Stimulated activated CD8-positive, alpha-beta memory T cell treated with anti-CD3 and anti-CD28 coated beads, Interleukin-4, amount 100 ng/mL, for 48 hours (primary cell): Measurements from ENCODE around the gene IGSF3.
"Not testable (repeated sequence)": the region's sequence is repeated elsewhere in the genome, so short reads cannot be mapped to it uniquely, and the experiment has no call there.

Experiments
- DNase-seq: peaks from one replicate; pipeline ENCODE4 v3.0.0-alpha.2; 2020

IGSF3 gene

DNA sequence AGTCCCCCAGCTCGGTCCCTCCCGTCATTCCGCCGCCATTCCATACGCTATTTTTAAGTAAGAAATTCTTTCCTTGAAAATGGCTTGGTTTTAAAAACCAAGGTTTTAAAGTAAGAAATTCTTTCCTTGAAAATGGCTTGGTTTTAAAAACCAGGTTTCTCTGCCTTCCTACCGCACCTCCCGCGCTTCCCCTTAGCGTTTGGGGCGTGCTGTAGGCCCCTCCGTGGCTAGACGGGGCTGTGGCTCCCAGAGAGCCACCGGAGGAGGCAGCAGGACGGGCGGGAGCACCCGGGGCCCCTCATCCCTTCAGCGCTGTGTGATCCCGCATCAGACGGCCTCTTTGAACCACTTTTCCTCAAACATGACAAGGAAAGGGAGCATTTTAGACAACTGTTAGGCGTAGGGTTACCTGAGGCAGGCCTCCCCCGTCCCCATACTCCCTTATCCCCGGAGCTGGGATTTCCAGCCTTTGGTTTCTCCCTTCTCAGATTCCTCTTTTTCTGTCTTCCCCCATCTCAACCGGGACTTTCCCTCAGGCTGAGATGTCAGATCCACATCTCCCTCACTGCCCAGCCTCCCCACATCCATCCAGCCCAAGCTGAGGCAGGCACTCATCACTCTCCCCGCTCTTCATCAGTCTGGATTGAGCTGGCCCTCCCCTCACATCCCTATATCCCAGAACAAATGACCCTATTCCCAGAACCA, 96.2 kb downstream of the IGSF3 start:
- DNase-seq, result no peak

DNA sequence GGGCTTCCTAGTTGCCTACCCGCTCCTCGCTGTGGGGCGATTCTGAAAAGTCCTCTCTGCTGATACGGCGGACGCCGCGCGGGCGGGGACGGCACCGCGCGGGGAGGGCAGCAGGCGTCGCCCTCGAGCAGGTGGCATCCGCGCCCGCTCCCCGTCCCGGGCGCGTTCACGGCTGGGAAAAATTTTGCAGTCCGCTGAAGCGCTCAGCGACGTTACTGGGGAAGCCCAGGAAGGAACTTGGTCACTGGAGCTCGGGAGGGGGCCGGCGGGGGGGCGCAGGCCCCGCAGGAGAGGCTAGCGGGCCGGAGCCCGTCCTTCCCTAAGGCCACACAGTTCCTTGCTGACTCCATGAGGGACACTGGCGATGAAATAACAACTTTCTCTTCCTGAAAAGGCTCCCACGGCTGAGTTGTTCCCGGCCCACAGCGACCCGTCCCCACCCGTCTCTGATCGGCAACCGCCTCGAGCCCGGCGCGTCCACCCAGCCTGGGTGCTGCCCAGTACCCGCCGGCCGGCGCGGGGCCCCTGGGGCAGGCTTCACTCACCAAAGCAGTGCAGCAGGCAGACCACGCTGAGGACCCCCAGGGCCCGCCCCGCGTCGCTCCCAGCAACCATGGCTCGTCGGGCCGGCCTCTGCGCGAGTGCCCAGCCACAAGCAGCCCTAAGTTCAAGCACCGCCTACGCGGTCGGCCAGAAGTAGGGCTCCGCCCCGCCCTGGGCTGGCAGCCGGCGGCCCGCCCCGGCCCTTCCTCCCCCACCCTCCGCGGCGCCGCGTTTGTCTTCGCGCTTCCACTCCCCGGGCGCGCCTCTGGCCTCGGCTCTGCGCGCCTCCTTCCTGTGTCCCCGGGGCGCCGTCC, 96.9 kb downstream of the IGSF3 start, which contains the start of gene CD58:
Gene CD58, minus strand, starts transcription at position 669 of the 857 bp plus-strand sequence. Its CDS starts 54 bp downstream, at position 615.
- peak; percentile 92 for DNase-seq

DNA sequence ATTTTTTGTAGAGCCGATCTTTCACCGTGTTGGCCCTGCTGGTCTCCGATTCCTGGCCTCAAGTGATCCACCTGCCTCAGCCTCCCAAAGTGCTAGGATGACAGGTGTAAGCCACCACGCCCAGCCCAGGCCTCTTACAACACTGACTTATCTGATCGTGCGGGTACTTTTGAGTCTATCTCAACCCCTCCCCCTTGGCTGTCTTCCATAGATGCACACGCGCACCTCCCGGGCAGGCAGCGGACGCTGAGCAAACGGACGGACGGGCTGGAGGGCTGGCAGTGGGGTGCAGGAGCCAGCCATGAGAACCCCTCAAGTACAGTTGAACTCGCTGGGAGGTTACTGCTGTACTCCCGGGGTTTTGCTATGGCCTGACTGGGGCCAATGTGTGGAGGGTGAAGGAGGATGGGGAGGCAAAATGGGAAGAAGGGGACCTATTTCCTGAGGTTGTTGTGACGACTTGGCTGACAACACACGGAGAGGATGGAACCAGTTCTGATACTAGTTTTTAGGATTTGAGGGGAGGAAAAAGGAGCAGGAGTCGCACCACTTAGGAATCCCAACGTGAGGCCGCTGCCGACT, 97.7 kb downstream of the IGSF3 start:
- DNase-seq, result peak; percentile 65

DNA sequence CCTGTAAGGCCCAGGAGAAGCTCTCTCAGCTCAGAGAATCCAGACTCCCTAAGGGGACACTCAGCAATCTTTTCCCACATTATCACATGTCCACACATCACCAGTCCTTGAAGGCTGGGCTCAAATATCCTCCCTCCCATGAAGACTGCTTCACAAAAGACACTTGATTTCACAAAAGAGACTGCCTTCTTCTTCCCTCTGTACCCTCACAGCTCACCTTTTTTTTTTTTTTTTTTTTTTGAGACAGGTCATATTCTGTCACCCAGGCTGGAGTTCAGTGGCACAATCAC, 98.2 kb downstream of the IGSF3 start:
- DNase-seq, result no peak

- DNase-seq, result no peak
Observed at GRCh38 chr1:116568662-116569380, 98.7 kb downstream of the IGSF3 start.

GRCh38 chr1:116567790-116568661, 99.5 kb downstream of the IGSF3 start:
- no peak for DNase-seq

DNA sequence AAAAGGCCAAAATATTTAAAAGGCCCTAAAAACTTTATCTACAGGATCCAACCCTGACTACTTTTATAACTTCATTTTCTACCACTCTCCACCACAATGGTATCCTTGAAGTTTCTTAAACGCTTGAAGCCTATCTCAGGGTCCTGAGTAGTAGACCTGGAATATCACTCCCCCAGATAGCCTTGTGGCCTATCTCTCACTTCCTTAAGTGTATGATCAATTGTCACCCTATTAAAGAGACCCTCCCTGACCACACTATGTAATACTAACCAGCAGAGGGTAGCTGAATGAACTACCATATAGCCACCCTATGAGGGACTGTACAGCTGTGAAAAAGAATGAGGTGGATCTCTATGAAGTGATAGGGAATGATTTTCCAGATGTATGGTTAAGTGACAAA, 102.3 kb downstream of the IGSF3 start:
- DNase-seq, result no peak

DNA sequence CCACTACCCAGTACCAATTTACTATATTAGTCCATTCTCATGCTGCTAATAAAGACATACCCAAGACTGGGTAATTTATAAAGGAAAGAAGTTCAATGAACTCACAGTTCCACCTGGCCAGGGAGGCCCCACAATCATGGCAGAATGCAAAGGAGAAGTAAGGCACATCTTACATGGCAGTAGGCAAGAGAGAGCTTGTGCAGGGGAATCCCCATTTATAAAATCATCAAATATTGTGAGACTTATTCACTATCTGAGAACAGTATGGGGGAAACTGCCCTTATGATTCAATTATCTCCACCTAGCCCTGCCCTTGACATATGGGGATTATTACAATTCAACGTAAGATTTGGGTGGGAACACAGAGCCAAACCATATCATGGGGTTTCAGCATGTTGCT, 103.1 kb downstream of the IGSF3 start:
- DNase-seq, result no peak

DNA sequence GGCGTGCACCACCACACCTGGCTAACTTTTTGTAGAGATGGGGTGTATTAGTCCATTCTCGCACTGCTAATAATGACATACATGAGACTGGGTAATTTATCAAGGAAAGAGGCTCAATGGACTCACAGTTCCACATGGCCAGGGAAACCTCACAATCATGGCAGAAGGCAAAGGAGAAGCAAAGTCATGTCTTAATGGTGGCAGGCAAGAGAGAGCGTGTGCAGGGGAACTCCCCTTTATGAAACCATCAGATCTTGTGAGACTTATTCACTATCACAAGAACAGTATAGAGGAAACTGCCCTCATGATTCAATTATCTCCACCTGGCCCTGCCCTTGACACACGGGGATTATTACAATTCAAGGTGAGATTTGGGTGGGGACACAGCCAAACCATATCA, 105.1 kb downstream of the IGSF3 start:
- DNase-seq, result not testable (repeated sequence)

GRCh38 chr1:116561563-116561962, 106.0 kb downstream of the IGSF3 start:
- DNase-seq, result no peak

- no peak for DNase-seq
Observed at GRCh38 chr1:116560704-116561490, 106.6 kb downstream of the IGSF3 start.

DNA sequence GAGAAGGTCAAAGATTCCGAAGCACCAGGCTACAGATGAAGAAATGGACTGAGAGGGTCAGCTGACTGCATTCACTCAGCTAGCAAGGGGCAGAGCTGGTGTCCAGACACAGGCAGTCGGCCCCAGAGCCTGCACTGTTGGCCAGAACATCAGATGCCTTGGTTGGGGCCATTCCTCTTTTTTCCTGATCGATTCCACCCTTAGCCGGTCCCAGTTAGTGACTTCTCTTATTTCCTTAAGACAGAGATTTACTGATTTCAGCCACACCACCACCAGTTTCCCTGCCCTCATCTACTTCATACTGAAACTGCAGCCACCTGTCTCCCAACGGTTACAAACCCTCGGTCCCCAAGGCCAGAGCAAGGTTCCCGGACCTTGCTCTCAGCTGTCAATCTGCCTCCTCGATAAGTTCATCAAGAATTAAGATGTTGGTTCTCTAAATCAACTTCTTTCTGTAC, 108.2 kb downstream of the IGSF3 start:
- DNase-seq, result no peak

- no peak for DNase-seq
Observed at GRCh38 chr1:116558571-116558970, 109.0 kb downstream of the IGSF3 start.

DNA sequence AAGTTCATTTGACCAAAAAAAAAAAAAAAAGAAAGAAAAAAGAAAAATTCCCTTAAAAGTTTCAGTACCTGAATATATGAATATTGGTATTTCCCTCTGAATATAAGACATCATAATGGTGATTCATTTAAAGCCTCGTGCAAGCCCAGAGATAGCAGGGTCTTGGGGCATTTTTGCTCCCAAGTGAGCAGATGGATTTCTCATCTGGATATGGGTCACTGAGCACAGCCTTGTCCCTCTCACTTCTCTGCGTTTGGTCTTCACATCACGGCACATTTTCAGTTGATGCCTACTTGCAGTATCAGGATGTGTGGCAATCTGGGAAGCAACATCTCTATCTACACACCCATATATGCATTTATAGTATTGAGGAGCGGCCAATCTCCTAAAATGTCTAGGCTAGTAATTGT, 109.4 kb downstream of the IGSF3 start:
- DNase-seq, result no peak

- no peak for DNase-seq
Observed at GRCh38 chr1:116557323-116557878, 110.1 kb downstream of the IGSF3 start.

- DNase-seq, result peak; percentile 84
Observed at GRCh38 chr1:116556289-116557006, 111.1 kb downstream of the IGSF3 start.

DNA sequence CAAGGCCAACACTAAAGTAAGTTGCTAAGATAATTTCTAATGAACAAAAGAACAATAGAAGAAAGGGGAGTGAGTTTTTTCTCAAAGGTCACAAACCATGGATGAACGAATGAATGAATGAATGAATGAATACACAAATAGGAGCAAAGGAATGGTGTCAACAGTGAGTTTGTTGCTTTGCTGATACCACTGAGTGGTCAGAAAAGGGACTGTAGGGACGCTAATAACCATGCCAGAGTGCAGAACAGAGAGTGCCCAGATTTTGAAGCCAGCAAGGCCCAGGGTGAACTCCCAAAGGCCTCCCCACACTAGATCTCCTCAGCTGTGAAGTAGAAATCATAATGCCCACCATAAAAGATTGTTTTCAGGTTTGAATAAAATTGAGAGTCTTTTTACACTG, 112.6 kb downstream of the IGSF3 start:
- no peak for DNase-seq

GRCh38 chr1:116553386-116554115, 114.0 kb downstream of the IGSF3 start:
- no peak for DNase-seq

DNA sequence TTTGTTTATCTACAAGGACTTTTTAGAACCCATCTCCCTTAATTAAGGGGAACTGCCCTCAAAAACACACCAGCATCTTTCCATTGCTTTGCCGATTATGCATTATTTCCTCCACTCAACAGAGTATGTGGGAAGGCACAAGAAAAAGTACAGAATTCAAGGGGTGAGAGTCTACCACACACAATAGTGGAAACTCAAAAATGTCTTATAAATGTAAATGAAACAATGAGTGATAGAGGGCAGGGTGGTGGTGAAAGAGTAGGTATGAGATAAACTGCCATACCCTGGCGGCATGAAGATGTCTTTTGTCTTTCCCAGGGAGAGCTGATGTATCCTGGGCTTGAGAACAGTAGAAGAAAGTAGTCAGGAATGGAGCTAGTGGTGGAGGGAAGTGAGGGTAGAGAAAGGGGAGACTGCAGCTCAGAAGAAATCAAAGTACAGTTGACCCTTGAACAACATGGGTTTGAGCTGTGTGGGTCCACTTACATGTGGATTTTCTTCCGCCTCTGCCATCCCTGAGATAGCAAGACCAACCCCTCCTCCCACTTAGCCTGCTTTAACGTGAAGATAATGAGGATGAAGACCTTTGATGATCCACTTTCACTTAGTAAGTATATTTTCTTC, 121.1 kb downstream of the IGSF3 start:
- no peak for DNase-seq
